ENCODE results near the gene DAPP1.

DNA sequence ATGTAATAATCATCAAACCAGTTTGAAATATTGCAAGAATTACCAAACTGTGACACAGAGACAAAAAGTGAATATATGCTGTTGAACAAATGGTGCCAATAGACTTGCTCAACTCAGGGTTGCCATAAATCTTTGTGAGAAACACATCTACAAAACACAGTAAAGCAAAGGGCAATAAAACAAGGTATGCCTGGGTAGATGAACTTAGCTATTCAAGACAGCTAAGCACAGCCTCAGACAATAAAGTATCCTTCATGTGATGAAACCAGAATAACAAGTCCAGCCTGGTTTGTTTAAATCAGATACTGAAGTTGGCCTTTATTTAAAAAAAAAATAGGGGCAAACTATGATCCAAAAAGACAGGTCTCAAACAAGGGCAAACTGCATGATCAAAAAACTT, 58.4 kb downstream of the DAPP1 start:
- TF ChIP-seq, protein P1, sequence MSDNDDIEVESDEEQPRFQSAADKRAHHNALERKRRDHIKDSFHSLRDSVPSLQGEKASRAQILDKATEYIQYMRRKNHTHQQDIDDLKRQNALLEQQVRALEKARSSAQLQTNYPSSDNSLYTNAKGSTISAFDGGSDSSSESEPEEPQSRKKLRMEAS (IDR thresholded peaks at IDR 0.05) = no peak
- TF ChIP-seq KDM1A (IDR thresholded peaks at IDR 0.05; ENCODE audit: low read depth) (no peak), NR3C1 (IDR thresholded peaks at IDR 0.05) (no peak), RFX5 (IDR thresholded peaks at IDR 0.05) (no peak), FOSL2 (IDR thresholded peaks at IDR 0.05) (no peak), FOSL2 (CRISPR knock-in tag; IDR thresholded peaks at IDR 0.05) (no peak), RCOR1 (IDR thresholded peaks at IDR 0.05; ENCODE audit: low read depth, low read length) (no peak), RAD21 (conservative IDR thresholded peaks at IDR 0.05 in 1 of 2, IDR thresholded peaks at IDR 0.05 in 1 of 2) (no peak), PHF8 (IDR thresholded peaks at IDR 0.05; ENCODE audit: borderline replicate concordance, low read depth) (no peak), POLR2A (IDR thresholded peaks at IDR 0.05; ENCODE audit: low read length) (no peak), JUNB (IDR thresholded peaks at IDR 0.05) (no peak), HOXA7 (CRISPR knock-in tag; IDR thresholded peaks at IDR 0.05) (no peak), JUN (IDR thresholded peaks at IDR 0.05) (no peak)
- TF ChIP-seq, protein P2, sequence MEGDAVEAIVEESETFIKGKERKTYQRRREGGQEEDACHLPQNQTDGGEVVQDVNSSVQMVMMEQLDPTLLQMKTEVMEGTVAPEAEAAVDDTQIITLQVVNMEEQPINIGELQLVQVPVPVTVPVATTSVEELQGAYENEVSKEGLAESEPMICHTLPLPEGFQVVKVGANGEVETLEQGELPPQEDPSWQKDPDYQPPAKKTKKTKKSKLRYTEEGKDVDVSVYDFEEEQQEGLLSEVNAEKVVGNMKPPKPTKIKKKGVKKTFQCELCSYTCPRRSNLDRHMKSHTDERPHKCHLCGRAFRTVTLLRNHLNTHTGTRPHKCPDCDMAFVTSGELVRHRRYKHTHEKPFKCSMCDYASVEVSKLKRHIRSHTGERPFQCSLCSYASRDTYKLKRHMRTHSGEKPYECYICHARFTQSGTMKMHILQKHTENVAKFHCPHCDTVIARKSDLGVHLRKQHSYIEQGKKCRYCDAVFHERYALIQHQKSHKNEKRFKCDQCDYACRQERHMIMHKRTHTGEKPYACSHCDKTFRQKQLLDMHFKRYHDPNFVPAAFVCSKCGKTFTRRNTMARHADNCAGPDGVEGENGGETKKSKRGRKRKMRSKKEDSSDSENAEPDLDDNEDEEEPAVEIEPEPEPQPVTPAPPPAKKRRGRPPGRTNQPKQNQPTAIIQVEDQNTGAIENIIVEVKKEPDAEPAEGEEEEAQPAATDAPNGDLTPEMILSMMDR (IDR thresholded peaks at IDR 0.05) = no peak
- TF ChIP-seq, protein P3, sequence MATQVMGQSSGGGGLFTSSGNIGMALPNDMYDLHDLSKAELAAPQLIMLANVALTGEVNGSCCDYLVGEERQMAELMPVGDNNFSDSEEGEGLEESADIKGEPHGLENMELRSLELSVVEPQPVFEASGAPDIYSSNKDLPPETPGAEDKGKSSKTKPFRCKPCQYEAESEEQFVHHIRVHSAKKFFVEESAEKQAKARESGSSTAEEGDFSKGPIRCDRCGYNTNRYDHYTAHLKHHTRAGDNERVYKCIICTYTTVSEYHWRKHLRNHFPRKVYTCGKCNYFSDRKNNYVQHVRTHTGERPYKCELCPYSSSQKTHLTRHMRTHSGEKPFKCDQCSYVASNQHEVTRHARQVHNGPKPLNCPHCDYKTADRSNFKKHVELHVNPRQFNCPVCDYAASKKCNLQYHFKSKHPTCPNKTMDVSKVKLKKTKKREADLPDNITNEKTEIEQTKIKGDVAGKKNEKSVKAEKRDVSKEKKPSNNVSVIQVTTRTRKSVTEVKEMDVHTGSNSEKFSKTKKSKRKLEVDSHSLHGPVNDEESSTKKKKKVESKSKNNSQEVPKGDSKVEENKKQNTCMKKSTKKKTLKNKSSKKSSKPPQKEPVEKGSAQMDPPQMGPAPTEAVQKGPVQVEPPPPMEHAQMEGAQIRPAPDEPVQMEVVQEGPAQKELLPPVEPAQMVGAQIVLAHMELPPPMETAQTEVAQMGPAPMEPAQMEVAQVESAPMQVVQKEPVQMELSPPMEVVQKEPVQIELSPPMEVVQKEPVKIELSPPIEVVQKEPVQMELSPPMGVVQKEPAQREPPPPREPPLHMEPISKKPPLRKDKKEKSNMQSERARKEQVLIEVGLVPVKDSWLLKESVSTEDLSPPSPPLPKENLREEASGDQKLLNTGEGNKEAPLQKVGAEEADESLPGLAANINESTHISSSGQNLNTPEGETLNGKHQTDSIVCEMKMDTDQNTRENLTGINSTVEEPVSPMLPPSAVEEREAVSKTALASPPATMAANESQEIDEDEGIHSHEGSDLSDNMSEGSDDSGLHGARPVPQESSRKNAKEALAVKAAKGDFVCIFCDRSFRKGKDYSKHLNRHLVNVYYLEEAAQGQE (IDR thresholded peaks at IDR 0.05) = no peak

All from A549 (cell line).